ENCODE measurements around the gene NR2E3.

The NR2E3 gene

GRCh38 chr15:71810256-71811035 is at the start of gene NR2E3:
Gene NR2E3, plus strand, starts transcription at chr15:71810554. Its CDS starts 190 bp downstream, at chr15:71810744.
- Mint-ChIP-seq H3K4me1 (ENCODE audit: low read depth) (no peaks in the 10 kb centered on the region), H3K4me3 (no peak within 1 kb of the TSS), H3K36me3 (ENCODE audit: low read depth) (no peaks in the 10 kb centered on the region), H3K9me3 (no peaks in the 10 kb centered on the region), H3K27me3 (ENCODE audit: low read depth) (no peaks in the 10 kb centered on the region), H3K27ac (no peak within 1 kb of the TSS)

GRCh38 chr15:71760852-71761251 is 49.5 kb upstream of the NR2E3 start:
- no peak overlapping the region for H3K4me3 Mint-ChIP-seq
- H3K4me1 Mint-ChIP-seq (ENCODE audit: low read depth): no peaks in the 10 kb centered on the region
- no peak overlapping the region for H3K27ac Mint-ChIP-seq
- H3K27me3 Mint-ChIP-seq (ENCODE audit: low read depth): peaks cover 4% of the 10 kb centered on the region
- H3K9me3 Mint-ChIP-seq: peaks cover 14% of the 10 kb centered on the region
- H3K36me3 Mint-ChIP-seq (ENCODE audit: low read depth): no peaks in the 10 kb centered on the region

GRCh38 chr15:71761649-71762048 is 48.7 kb upstream of the NR2E3 start:
- no peaks in the 10 kb centered on the region for H3K36me3 Mint-ChIP-seq (ENCODE audit: low read depth)
- peaks cover 14% of the 10 kb centered on the region for H3K9me3 Mint-ChIP-seq
- no peak overlapping the region for H3K4me3 Mint-ChIP-seq
- no peak overlapping the region for H3K27ac Mint-ChIP-seq
- no peaks in the 10 kb centered on the region for H3K4me1 Mint-ChIP-seq (ENCODE audit: low read depth)
- H3K27me3 Mint-ChIP-seq (ENCODE audit: low read depth): no peaks in the 10 kb centered on the region

GRCh38 chr15:71768184-71768583 is 42.2 kb upstream of the NR2E3 start:
- no peak overlapping the region for H3K4me3 Mint-ChIP-seq
- H3K9me3 Mint-ChIP-seq: no peaks in the 10 kb centered on the region
- H3K36me3 Mint-ChIP-seq (ENCODE audit: low read depth): no peaks in the 10 kb centered on the region
- H3K4me1 Mint-ChIP-seq (ENCODE audit: low read depth): no peaks in the 10 kb centered on the region
- H3K27me3 Mint-ChIP-seq (ENCODE audit: low read depth): peaks cover 7% of the 10 kb centered on the region
- no peak overlapping the region for H3K27ac Mint-ChIP-seq

- Mint-ChIP-seq H3K4me1 (ENCODE audit: low read depth) (no peaks in the 10 kb centered on the region), H3K27ac (no peak overlapping the region), H3K36me3 (ENCODE audit: low read depth) (no peaks in the 10 kb centered on the region), H3K9me3 (no peaks in the 10 kb centered on the region), H3K27me3 (ENCODE audit: low read depth) (peaks cover 7% of the 10 kb centered on the region), H3K4me3 (no peak overlapping the region)
Measured at GRCh38 chr15:71773206-71773859, 37.0 kb upstream of the NR2E3 start.

GRCh38 chr15:71775856-71776255 is 34.5 kb upstream of the NR2E3 start:
- no peaks in the 10 kb centered on the region for H3K9me3 Mint-ChIP-seq
- H3K36me3 Mint-ChIP-seq (ENCODE audit: low read depth): no peaks in the 10 kb centered on the region
- H3K27ac Mint-ChIP-seq: no peak overlapping the region
- H3K4me1 Mint-ChIP-seq (ENCODE audit: low read depth): peaks cover 9% of the 10 kb centered on the region
- peaks cover 11% of the 10 kb centered on the region for H3K27me3 Mint-ChIP-seq (ENCODE audit: low read depth)
- H3K4me3 Mint-ChIP-seq: no peak overlapping the region

GRCh38 chr15:71776304-71776703 is 34.0 kb upstream of the NR2E3 start:
- H3K27me3 Mint-ChIP-seq (ENCODE audit: low read depth): peaks cover 12% of the 10 kb centered on the region
- no peaks in the 10 kb centered on the region for H3K36me3 Mint-ChIP-seq (ENCODE audit: low read depth)
- no peak overlapping the region for H3K4me3 Mint-ChIP-seq
- H3K9me3 Mint-ChIP-seq: no peaks in the 10 kb centered on the region
- no peak overlapping the region for H3K27ac Mint-ChIP-seq
- H3K4me1 Mint-ChIP-seq (ENCODE audit: low read depth): peaks cover 13% of the 10 kb centered on the region

- Mint-ChIP-seq H3K4me1 (ENCODE audit: low read depth) (peaks cover 17% of the 10 kb centered on the region), H3K27ac (no peak overlapping the region), H3K36me3 (ENCODE audit: low read depth) (no peaks in the 10 kb centered on the region), H3K9me3 (no peaks in the 10 kb centered on the region), H3K4me3 (no peak overlapping the region), H3K27me3 (ENCODE audit: low read depth) (peaks cover 15% of the 10 kb centered on the region)
Measured at GRCh38 chr15:71777216-71777943, 33.0 kb upstream of the NR2E3 start.

GRCh38 chr15:71779073-71779797 is 31.1 kb upstream of the NR2E3 start:
- Mint-ChIP-seq H3K36me3 (ENCODE audit: low read depth) (no peaks in the 10 kb centered on the region), H3K27me3 (ENCODE audit: low read depth) (peaks cover 15% of the 10 kb centered on the region), H3K27ac (no peak overlapping the region), H3K4me1 (ENCODE audit: low read depth) (peaks cover 17% of the 10 kb centered on the region), H3K4me3 (no peak overlapping the region), H3K9me3 (no peaks in the 10 kb centered on the region)

- Mint-ChIP-seq H3K36me3 (ENCODE audit: low read depth) (no peaks in the 10 kb centered on the region), H3K4me1 (ENCODE audit: low read depth) (peaks cover 17% of the 10 kb centered on the region), H3K4me3 (peak overlapping the region; percentile 29), H3K27ac (peak overlapping the region; percentile 32), H3K9me3 (no peaks in the 10 kb centered on the region), H3K27me3 (ENCODE audit: low read depth) (peaks cover 22% of the 10 kb centered on the region)
Measured at GRCh38 chr15:71780115-71780976, 30.0 kb upstream of the NR2E3 start.

- Mint-ChIP-seq H3K36me3 (ENCODE audit: low read depth) (no peaks in the 10 kb centered on the region), H3K4me3 (peak overlapping the region; percentile 37), H3K27me3 (ENCODE audit: low read depth) (peaks cover 27% of the 10 kb centered on the region), H3K4me1 (ENCODE audit: low read depth) (peaks cover 17% of the 10 kb centered on the region), H3K9me3 (no peaks in the 10 kb centered on the region), H3K27ac (peak overlapping the region; percentile 62)
Measured at GRCh38 chr15:71781179-71781964, 29.0 kb upstream of the NR2E3 start.

GRCh38 chr15:71781965-71782265 is 28.4 kb upstream of the NR2E3 start:
- Mint-ChIP-seq H3K27me3 (ENCODE audit: low read depth) (peaks cover 27% of the 10 kb centered on the region), H3K36me3 (ENCODE audit: low read depth) (no peaks in the 10 kb centered on the region), H3K4me1 (ENCODE audit: low read depth) (peaks cover 17% of the 10 kb centered on the region), H3K27ac (no peak overlapping the region), H3K9me3 (no peaks in the 10 kb centered on the region), H3K4me3 (no peak overlapping the region)

GRCh38 chr15:71782422-71783165 is 27.8 kb upstream of the NR2E3 start:
- H3K4me1 Mint-ChIP-seq (ENCODE audit: low read depth): peaks cover 17% of the 10 kb centered on the region
- H3K27ac Mint-ChIP-seq: no peak overlapping the region
- H3K4me3 Mint-ChIP-seq: no peak overlapping the region
- H3K27me3 Mint-ChIP-seq (ENCODE audit: low read depth): peaks cover 27% of the 10 kb centered on the region
- no peaks in the 10 kb centered on the region for H3K9me3 Mint-ChIP-seq
- no peaks in the 10 kb centered on the region for H3K36me3 Mint-ChIP-seq (ENCODE audit: low read depth)

Data from T-helper 1 cell treated with Interleukin-12 subunit alpha and Interleukin-12 subunit beta and Interleukin-4 antibody, amounts not matched to agents 30 μg/mL and 1 μg/mL, for 36 hours (primary cell).